Activated T-cell treated with anti-CD3 and anti-CD28 coated beads for 4 hours (primary cell): ENCODE results near the gene ARMC7.
"Not testable (repeated sequence)": the region's sequence is repeated elsewhere in the genome, so short reads cannot be mapped to it uniquely, and the experiment has no call there.

Experiments
- DNase-seq: peaks from one replicate; pipeline ENCODE4 v3.0.0-alpha.2; 2020

ARMC7 gene

DNA sequence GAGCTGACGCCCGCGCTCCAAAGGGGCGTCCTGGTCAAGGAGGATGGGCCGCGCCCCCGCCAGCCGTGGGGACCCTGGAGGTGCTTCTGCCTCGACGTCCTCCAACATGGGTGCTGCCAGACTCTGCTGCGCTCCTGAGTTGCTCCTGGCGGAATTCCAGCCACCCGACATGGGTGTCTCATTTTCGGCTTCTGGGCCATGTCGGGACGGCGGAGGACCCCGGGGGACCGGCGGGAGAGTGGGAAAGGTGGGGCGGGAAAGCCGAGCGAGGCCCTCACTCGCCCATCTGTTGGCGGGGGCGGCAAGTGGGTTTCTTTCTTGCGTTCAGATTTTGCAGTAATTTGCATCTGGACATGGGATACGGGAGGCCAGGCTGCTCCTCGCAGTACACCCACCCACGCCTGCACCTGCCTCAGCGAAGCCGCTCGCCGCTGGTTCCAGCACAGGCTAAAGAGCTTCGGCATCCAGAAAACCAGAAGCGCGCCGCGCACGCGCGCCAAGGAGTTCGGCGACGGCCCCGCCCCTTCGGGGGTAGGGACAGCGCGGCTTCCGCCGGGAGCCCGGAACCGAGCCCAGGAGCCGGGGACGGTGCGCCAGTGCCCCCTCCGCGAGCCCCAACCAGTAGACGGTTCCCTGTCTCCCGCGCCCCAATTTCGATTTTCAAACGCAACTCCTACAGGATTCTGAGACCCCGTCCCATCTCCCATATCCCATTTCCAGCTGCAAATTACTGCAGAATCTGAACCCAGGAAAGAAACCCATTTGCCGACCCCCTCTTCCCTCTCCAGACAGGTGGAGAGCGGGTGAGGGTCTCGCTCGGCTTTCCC, at the start of gene ARMC7:
TSS of gene ARMC7 (plus strand) at position 563 of the 827 bp plus-strand sequence. CDS start 320 bp downstream, outside the sequence.
- peak; percentile 86 for DNase-seq

DNA sequence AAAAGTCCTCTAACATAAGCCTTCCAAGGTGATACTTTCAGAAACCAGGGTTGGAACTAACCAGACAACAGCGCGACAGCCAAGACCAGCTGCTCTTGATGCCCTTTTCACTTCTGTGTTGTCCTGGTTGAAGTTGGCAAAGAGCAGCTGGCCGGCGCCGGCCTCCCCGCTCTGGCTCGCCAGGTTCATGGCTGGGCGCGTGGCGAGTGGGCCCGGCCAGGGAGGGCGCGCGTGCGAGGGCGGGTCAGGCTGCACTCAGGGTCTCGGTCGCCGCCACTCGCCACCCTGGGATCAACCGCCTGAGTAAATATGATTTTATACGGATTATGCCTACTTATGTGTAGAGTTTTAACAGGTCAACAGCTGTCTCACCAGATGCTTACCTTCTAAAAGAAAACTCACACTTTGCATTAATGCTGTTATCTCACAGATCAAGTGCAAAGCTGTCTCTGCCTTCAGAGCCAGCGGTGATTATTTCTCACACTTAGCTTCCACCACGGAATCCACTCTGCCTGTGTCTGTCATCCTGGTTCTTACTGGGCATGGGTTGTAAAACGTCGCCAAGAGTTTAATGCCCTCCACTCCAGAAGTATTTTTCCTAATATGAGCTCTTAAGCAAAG, 49.2 kb upstream of the ARMC7 start:
- DNase-seq, result no peak

DNA sequence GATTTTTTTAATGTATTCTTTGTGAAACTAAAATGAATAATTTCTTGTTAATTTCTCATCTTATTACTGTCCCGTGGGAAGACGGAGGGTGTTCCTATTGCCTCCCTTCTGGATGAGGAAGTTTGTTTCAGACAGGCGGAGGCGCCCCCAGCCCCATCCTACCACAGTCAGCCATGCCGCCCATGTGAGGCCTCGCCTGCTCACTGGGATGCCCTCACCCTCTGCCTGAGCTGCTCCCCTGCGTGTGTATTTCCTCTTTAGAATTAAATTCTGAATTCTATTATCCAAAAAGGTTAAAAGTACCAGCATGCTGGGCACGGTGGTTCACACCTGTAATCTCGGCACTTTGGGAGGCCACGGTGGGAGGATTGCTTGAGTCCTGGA, 48.7 kb upstream of the ARMC7 start:
- DNase-seq, result no peak

DNA sequence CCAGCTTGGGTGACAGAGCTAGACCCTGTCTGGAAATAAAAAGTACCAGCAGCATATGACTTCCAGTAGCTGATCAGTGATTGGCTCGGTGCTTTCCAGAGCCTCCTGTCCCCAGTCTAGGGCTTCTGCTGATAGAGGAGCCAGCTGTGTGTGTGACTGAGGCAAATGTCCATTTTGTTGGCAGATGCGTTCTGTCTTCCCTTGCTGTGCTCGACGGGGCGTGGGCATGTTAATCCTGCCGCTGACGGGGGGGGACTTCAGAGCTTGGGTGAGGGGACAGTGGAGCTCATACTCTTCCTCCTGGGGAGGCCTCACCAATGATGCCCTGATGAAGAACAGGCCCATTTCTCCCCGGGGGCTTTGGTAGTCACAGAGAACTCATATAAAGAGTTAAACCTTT, 48.2 kb upstream of the ARMC7 start:
- no peak for DNase-seq

DNA sequence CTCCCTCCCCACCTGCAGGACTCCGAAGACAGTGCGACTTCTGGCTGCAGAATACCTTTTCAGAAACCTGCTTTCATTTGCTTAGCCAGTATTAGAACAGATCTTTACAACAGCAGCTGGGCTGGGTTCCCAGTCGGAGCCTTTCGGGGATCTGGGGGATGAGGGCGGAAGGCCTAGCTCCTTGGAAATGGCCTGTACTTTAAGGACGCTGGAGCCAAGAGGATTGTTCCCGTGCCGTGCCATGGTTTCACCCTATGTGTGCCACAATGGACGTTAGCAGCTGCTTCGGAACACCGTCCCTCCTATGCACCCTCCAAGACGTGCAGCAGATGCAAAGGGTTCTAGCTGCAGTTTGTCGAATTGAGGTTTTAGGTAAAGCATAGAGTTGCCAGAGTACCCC, 46.6 kb upstream of the ARMC7 start:
- DNase-seq, result no peak

DNA sequence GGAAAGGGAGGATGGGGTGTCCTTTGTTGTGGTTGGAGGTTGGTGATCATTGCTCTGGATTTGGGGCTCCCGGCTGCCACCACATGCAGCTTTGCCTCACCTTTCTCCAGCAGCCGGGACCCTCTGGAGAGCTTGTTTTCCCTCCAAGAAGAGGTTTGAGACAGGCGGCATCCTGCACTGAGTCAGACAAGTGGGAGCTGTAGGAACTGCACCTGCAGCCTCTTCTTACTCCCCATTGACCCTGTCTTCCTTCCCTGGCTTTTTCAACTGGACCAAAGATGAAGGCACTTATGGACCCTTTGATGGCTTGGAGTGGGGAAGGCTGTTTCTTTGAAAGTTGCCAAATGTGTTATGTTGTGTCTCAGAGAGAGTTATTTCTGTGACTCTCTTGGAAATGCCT, 46.1 kb upstream of the ARMC7 start:
- no peak for DNase-seq

DNA sequence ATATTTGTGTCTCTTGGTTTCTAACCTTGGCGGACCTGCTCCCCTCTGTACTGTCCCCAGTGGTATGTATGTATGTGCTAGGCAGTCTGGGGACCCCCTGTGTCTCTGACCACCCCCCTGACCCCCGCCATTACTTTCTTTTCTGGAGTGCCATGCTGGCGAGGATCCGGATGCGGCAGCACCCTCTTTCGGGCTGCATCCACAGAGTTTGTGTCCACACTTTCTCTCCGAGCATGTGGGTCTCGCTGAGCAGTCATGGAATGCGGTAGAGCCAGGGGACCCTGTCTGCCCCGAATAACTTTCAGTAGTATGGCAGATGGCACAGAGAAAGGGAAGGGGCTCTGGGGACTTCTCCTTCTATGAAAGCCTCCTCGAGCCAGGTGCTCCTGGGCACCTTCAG, 45.7 kb upstream of the ARMC7 start:
- DNase-seq, result no peak

DNA sequence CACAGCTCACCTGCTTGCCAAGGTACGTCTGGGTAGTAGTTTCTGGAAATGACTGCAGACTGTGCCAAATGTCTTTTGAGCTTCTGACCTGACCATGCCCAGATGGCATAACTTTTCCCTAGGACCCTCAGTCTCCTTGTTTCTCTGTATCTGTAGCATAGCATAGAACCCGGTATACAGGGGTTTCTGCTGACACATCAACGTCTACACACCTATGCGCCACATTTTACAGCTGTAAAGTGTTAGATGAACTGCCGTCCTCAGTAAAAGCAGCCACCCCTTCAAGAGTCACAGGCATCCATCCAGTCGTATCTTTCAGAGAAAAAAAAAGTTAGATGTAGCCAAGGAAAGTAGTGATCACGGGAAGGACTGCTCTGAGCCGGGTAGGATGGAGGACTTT, 45.3 kb upstream of the ARMC7 start:
- DNase-seq, result no peak

DNA sequence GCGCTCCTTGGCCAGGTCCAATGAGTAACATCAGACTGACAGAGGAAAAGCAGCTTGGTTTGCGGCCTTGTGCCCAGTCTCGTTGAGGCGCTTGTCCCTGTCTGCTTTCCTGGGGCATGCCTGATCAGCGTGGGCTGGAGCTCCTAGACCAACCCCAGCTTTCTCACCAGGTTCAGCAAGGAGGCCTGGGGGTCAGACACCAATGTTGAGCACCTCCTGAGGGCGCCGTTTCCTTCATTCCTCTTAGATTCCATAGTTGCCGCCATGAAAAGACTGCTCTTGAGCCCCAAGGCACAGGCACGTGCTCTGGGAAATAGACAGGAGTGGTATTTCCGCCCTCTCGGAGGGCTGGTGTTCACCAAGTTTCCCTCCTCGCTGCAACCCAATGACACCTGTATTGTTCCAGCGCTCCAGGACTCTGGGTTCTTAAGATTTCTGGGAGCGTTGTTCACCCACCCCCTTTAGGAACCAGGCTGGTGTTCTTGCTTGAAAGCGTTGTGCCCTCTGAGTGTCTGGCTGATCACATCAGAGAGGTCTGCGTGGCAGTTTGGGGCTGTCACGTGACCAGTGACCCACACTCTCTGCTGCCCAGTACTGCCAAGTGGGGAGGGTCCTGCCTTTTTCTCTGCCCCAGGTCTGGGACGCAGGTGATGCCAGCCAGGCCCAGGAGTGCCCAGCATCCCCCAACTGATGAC, 44.8 kb upstream of the ARMC7 start:
- DNase-seq, result no peak

DNA sequence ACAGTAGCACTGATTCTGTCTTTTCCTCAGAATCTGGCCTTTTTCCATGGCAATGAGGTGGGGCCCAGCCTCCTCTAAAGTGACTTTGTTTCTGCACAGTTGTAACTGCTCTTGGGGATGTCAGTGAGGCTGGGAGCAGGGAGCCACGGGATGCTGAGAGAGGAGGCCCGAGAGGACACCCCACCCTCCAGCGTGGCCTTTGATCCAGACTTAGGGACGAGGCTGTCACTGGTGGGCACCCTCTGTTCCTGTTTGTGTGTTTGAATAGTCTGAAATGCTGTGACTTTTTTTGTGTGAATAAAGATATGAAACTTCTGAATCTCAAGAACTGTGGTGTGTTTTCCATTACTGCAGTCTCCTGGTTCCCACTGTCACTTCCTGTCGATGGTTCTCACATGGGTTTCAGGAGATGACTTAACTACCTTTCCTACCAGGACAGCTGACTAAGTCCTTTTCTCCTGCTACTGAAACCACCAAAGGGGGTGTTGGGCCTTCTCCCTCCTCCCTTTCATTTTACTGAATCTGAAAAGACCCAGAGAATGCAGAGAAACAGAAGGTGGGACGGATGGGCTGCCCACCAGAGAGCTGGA, 44.1 kb upstream of the ARMC7 start:
- DNase-seq, result no peak

DNA sequence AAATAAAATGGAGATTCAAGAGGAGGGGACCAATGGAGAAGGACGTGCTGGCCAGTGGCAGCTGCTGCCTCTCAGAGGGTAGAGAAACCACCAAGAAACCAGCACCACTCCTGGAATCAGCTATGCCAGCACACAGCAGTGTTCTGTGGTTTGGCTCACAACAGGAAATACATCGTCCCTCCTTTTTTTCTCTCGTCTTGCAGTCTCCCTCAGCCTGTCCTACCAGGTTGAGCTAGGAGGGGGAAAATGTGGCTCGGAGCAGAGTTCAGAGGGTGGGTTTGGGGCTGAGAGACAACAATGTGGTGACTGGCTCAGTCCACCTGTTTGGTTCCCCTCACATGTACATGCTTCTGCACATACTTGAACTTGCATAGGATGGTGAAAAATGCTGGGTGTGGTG, 41.9 kb upstream of the ARMC7 start:
- no peak for DNase-seq

DNA sequence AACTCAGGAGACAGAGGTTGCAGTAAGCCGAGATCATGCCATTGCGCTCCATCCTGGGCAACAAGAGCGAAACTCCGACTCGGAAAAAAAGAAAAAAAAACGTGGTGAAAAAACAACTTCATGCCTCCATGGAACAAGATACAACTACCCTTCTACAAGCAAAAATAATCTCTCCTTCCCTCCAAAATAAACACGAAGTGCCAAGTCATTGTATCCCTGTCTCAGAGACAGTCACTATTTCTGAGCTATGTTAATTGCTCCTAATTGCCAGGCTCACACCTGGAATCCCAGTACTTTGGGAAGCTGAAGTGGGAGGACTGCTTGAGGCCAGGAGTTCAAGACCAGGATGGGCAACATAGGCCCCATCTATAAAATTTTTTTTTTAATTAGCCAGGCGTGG, 41.0 kb upstream of the ARMC7 start:
- DNase-seq, result no peak

DNA sequence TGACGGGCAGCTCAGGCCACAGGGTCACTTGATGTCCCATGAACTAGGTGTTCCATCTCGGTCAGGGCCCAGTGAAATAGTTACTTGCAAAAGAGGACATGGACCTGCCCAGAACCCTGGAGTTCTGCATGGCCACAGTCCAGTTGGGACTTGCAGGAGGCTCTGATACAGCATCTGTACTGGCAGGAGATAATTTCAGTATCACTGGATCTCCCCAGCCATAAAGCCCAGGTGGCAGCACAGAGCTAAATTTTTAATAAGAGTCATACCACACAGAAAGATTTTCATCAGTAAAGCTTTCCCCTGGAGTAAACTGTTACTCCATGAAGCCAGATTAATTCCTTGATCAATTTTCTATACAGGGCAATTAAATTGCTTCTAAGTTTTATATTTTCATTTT, 40.0 kb upstream of the ARMC7 start:
- DNase-seq, result no peak

DNA sequence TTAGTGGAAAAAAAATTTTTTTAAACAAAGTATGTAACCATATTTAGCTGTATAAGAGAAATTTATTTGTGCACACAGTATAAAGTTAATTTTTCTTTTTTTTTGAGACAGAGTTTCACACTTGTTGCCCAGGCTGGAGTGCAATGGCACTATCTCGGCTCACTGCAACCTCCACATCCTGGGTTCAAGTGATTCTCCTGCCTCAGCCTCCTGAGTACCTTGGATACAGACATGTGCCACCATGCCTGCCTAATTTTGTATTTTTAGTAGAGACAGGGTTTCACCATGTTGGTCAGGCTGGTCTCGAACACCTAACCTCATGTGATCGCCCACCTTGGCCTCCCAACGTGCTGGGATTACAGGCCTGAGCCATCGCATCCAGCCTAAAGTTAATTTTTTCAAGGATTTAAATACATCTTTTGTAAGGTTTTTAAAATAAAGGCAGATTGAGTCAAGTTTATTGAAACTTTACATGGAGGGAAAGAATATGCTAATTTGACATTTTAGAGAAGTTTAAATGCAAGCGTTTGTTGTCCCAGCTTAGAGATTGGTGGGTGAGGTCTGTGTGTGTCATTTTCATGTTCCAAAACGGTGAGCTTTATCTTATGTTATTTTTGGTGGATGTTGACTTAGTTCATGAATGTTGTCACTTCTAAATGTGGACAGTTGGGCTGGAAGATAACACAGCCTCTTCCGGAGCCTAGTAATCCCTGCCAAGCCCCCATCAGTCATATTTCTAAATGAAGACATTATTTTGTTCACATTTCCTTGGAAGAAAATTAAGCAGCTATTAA, 38.1 kb upstream of the ARMC7 start:
- DNase-seq, result not testable (repeated sequence)

DNA sequence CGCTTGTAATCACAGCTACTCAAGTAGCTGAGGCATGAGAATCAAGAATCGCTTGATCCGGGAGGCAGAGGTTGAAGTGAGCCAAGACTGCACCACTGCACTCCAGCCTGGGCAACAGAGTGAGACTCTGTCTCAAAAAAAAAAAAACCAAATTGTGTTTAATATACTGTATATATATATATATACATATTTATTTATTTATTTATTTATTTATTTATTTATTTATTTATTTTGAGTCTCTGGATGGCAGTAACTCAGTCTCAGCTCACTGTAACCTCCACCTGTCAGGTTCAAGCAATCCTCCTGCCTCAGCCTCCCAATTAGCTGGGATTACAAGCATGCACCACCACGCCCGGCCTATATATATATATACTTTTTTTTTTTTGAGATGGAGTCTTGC, 36.9 kb upstream of the ARMC7 start:
- not testable (repeated sequence) for DNase-seq

DNA sequence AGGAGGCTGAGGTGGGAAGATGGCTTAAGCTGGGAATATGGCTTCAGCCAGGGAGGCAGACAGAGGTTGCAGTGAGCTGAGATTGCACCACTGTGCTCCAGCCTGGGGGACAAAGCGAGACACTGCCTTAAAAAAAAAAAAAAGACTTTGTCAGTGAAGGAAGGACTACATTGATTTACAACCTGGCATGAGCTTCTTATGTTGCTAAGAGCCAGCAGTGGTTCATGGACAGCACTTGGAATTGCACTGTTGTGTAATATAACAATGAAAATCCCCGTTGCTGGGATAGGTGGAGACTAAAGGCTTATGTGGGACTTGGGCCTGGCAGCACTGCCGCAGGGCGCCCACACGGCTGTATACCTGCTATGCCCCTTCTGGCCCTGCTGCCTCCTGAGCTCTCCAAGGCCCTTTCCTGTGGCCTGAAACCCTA, 36.1 kb upstream of the ARMC7 start:
- no peak for DNase-seq

DNA sequence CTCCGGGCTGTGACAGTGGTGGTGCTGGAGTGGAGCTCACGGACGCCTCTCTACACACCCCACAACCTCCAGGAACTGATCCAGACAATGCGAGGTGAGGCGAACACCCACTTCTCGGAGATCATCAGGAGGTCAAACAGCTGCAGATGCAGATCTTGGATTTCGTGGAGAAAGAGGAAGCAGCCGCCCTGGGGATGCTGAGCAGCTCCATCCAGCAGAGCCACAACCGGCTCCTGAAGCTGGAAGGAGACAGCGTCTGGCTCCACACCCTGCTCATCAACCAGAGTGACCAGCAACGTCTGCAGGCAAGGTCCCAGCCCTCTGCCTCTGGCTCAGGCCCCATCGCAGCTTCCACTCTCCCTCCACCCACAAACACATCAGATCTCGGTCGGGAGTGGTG, 35.2 kb upstream of the ARMC7 start:
- DNase-seq, result no peak

DNA sequence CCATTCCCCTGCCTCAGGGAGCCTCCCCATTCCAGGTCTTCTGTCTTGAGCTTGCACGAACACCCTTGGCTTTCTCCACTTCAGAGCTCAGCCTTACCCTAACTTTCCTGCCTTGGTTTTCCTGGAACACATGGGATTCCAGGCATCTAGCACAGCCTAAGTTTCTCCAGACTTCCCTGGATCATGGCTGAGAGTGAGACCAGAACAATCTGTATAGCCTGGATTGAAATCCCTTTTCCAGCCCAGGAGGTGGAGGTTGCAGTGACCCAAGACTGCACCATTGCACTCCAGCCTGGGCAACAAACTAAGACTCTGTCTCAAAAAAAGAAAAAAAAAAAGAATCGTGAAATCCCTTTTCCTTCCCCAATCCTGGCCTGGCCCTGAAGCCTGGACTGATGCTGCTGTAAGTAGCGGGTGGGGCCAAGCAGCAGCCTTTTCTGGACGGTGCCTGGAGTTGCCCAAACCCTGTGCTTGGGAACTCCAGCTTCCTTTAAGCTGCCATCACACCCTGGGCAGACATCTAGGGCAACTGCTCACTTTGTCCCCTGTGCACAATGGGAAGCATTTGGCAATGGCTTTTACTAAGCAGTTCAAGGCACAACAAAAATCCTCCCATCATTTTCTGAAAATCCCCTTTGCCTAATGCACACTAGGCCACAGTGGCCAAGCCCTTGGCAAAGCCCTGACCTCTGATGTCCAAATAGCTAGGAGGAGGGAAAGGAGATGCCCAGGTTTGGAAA, 34.0 kb upstream of the ARMC7 start:
- no peak for DNase-seq

DNA sequence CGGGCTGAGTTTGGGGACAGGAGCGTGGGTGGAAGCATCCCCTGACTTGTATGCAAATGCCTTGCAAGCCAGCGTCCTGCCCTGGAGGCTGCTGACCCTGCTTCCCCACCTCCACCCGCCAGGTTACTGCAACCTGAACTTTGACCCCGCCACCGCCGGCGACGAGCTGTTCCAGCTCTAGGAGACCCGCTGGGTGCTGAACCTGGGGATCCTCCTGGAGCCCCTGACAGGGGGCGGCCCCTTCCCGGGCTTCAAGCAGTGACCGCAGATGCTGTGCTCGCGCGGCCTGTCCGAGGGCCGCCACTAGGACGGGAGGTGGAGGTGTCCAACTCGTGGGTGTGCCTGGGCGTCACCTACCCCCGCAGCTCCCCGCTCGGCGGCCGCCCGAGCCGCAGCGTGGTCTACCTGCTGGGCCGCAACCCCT, 32.7 kb upstream of the ARMC7 start:
- DNase-seq, result no peak

DNA sequence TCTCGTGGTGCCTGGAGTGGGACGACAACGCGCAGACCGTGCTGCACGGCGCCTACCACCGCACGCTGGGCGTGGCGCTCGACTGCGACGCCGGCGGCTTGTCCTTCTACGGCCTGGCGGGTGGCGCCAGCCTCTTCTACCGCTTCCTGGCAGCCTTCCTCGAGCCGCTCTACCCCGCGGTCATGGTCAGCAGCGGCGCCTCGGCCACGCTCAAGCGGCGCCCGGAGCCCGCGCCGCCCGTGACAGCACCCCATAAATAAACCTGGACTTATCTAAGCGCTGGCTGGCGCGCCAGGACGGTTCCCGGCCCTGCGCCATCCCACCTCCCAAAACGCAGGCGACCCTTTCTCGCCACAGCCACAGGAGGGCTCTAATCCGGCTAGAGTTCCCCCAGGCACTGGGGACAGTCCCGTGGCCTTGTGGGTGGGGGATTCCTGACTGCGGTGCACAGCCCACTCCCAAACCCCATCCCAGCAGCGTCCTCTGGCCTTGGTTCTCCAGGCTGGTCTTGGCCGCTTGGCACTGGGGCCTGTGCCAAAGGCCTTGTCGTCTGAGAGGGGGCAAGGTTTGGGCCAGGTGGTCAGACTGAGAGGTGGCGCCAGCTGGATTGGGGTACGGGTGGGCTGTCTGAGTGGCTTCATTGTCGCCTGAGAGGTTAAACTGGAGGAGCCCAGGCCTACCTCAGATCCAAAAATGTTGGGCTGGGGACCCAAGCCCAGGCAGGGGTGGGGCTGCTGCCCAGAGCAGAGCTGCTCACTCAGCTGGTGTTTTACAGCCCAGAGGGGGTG, 32.1 kb upstream of the ARMC7 start:
- peak; percentile 14 for DNase-seq
